Spinal cord (tissue), 10 donors: ENCODE measurements around the gene CA5B. TPM values are rescaled to one million over a fixed set of nuclear protein-coding genes. Genes with fewer than 3 reads are reported as not detected.
"Not testable (repeated sequence)": the region's sequence is repeated elsewhere in the genome, so short reads cannot be mapped to it uniquely, and the experiment has no call there.

ENCODE experiments used
- DNase-seq, 6 donors: peaks; one replicate each; pipeline versions ENCODE4 v3.0.0 to v3.0.0-alpha.2; 2013 to 2015; ENCODE audit warnings: low spot score in 6 of 6, low read depth in 4 of 6
- H3K27ac ChIP-seq: one replicate; pipeline ENCODE4 v1.5.1; 2013; ENCODE audit warnings: low read depth, low read length, control low read depth
- H3K27me3 ChIP-seq: one replicate; pipeline ENCODE4 v1.6.1; 2013; ENCODE audit warnings: low read length; ENCODE audit not compliant: control insufficient read depth, insufficient read depth
- H3K36me3 ChIP-seq: one replicate; pipeline ENCODE4 v1.6.1; 2013; ENCODE audit warnings: low read length; ENCODE audit not compliant: control insufficient read depth, insufficient read depth
- H3K4me1 ChIP-seq: one replicate; pipeline ENCODE4 v1.6.1; 2013; ENCODE audit warnings: low read length; ENCODE audit not compliant: control insufficient read depth, insufficient read depth
- H3K4me3 ChIP-seq: one replicate; pipeline ENCODE4 v1.5.1; 2013; ENCODE audit warnings: low read depth, low read length, control low read depth
- H3K9me3 ChIP-seq: one replicate; pipeline ENCODE4 v1.6.1; 2013; ENCODE audit warnings: low read length; ENCODE audit not compliant: control insufficient read depth, insufficient read depth
- WGBS: methylation state at CpG from one replicate; pipeline ENCODE4 v1.1.5; 2013; ENCODE audit warnings: missing lambda C conversion rate; ENCODE audit not compliant: insufficient coverage; 5-methylcytosine and 5-hydroxymethylcytosine counted together
- long read RNA-seq, 4 donors: transcript quantifications; one replicate each; lab custom pipeline, GENCODE V29; 2026
- polyA plus RNA-seq, 2 donors: library from polyadenylated mRNA; unstranded; fragments of 120-200 nt; gene quantifications; one replicate each; pipeline ENCODE4 v1.2.1, GENCODE V29; 2013; ENCODE audit not compliant: insufficient read length in 2 of 2
- total RNA-seq, 2 donors: library from RNA; depleted of rRNA in 1 of 2; stranded (reverse); fragments of 120-200 nt in 1 of 2; fragments of >200 nt in 1 of 2; gene quantifications; one replicate each; pipeline versions ENCODE4 v1.2.3 to v1.2.4, GENCODE V29; 2013 to 2014
- donor health status: healthy.

Gene CA5B, protein sequence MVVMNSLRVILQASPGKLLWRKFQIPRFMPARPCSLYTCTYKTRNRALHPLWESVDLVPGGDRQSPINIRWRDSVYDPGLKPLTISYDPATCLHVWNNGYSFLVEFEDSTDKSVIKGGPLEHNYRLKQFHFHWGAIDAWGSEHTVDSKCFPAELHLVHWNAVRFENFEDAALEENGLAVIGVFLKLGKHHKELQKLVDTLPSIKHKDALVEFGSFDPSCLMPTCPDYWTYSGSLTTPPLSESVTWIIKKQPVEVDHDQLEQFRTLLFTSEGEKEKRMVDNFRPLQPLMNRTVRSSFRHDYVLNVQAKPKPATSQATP
- total RNA-seq (10 to 100 TPM; 11.4 to 15.8 TPM), polyA plus RNA-seq (10 to 100 TPM; 12.5 to 13.6 TPM)
- long read RNA-seq, donor 1, result 0 reads
- long read RNA-seq, donor 2, full-length matches to known transcripts, result 2 of 2 reads
- long read RNA-seq, donor 2, partial matches to known transcripts, result 0 of 2 reads
- long read RNA-seq, donor 2, other reads (novel, unspliced or antisense), result 0 of 2 reads
- long read RNA-seq, donor 3, result 0 reads
- long read RNA-seq, donor 4, full-length matches to known transcripts, result 3 of 3 reads
- long read RNA-seq, donor 4, partial matches to known transcripts, result 0 of 3 reads
- long read RNA-seq, donor 4, other reads (novel, unspliced or antisense), result 0 of 3 reads

DNA sequence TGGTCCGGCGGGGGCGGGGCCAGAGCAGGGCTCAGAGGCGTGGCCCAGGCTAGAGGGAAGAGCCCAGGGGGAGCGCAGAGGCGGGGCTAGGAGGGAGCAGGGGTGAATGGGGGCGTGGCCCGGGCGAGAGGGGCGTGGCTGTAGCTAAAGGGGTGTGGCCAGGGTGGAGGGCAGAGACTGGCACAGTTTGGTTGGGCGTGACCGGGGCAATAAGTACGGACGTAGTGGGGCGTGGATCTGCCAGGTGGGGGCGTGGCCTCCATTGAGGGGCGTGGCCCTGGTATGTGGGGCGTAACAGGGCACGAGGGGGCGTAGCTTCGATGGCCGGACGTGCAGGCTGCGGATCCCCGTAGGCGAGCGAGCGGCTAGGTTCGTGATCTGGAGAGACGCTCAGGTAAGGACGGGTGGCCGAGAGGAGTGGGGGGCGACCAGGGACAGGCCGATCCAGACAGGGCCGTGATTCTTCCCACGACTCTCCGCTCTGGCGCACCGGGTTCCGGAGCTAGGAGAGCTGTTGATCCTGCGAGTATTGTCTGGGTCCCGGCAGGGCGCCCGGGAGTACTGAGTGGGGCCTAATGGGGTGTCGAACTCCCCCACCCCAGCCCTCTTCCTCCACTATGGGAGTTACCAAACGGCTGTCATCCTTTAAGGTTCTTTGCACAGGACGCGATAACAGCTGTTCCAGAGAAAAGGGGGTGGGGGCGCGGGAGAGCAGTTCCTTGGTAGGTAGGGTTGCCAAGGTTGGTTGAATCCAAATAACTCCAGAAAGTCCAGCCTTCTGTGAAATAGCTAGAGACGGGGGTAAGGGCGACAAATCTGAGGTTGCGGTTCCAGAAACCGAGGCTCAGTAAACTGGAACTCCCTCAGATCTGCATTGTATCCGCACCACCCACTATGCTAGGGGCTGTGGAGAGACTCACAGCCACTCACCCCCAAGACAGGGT, at the start of gene CA5B:
TSS of gene CA5B (plus strand) at position 312 of the 944 bp plus-strand sequence. CDS start 11,754 bp downstream, outside the sequence.
- H3K36me3 ChIP-seq, result no peaks in the 10 kb centered on the region
- no peak within 1 kb of the TSS for H3K27ac ChIP-seq
- WGBS, result 4% methylated on average over 43 of the region's 55 CpGs
- H3K4me1 ChIP-seq, result peaks cover 9% of the 10 kb centered on the region
- peak within 1 kb of the TSS; percentile 52 for H3K4me3 ChIP-seq
- peak in 5 of 6 donors; percentile 27 to 84 (median 39) for DNase-seq
- H3K9me3 ChIP-seq, result peaks cover 1% of the 10 kb centered on the region
- peaks cover 48% of the 10 kb centered on the region for H3K27me3 ChIP-seq

DNA sequence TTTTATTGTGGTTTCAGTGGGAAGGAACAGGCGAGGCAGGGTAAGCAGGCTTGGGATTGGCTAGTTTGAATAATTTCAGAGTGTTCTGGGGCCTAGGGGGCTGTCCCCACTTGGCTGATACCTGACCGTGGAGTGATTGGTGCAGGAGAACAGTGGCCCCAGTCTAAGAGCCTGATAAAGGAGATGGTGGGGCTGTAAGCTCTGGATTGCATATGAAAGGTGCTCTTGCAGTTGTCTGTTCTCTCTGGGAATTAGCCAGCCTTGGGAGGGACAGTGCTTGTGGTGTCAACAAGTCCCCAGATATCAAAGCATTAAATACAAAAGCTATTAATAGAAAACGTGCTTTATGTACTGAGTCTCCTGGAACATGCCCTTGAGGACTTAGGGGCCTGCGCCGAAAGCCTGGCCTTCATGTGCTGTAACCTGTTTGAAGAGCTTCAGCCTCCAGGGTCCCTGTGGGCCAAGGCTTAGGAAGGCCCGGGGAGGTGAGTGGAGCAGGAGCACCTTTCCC, 43.1 kb upstream of the CA5B start:
- 99% methylated on average over 6 of the region's 6 CpGs for WGBS
- H3K36me3 ChIP-seq, result peaks cover 20% of the 10 kb centered on the region

DNA sequence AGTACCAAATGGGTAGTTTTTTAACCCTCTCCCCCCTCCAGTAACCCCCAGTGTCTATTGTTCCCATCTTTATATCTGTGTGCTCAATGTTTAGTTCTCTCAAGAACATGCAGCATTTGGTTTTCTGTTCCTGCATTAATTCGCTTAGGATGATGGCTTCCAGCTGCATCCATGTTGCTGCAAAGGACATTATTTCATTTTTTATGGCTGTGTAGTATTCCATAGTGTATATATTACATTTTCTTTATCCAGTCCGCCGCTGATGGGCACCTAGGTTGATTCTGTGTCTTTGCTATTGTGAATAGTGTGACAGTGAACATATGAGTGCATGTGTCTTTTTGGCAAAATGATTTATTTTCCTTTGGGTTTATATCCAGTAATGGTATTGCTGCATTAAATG, 41.6 kb upstream of the CA5B start:
- H3K27ac ChIP-seq, result no peak overlapping the region
- peaks cover 2% of the 10 kb centered on the region for H3K27me3 ChIP-seq
- no peak overlapping the region for H3K4me3 ChIP-seq
- peaks cover 15% of the 10 kb centered on the region for H3K36me3 ChIP-seq
- WGBS, result no CpG with 5 or more reads among the region's 3 CpGs
- H3K4me1 ChIP-seq, result no peaks in the 10 kb centered on the region
- no peaks in the 10 kb centered on the region for H3K9me3 ChIP-seq
- no peak for DNase-seq

More for the DNA sequence above, 43.1 kb upstream of the CA5B start:
- no peaks in the 10 kb centered on the region for H3K9me3 ChIP-seq
- no peak overlapping the region for H3K27ac ChIP-seq
- no peak for DNase-seq
- no peak overlapping the region for H3K4me3 ChIP-seq
- H3K27me3 ChIP-seq, result peaks cover 6% of the 10 kb centered on the region
- no peaks in the 10 kb centered on the region for H3K4me1 ChIP-seq

DNA sequence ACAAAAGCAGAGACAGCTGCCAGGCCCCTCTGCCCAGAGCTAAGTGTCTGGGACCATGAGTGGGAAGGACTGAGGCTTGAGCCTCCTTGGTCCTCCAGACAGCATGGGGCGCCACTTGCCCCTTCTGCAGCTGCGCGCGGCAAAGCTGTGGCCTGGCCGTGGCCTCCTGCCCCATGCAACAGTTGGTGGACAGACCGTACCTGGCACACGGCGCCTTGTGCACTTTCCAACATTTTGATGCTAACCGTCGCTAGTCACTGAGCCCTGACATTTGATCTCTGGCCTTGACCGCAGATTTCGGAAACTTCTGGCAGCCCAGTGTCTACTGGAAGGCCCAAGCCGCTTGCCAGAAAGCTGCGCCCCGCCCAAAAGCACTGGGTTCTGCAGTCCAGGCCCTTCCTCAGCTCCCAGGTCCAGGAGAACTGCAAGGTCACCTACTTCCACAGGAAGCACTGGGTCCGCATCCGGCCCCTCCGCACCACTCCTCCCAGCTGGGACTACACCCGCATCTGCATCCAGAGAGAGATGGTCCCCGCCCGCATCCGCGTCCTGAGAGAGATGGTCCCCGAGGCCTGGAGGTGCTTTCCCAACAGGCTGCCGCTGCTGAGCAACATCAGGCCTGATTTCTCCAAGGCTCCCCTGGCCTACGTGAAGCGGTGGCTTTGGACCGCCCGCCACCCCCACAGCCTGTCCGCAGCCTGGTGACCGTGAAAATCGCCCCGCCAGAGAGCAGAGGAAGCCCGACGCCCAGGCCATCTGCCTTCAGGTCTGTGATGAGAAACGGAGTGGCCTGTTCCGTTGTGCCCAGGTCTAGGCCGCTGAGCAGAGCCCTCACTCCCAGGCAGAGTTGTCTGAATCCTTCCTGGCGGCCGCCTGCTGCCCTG, 35.3 kb upstream of the CA5B start:
- no peak for DNase-seq
- Histone ChIP-seq H3K27ac (no peak overlapping the region), H3K4me1 (no peaks in the 10 kb centered on the region), H3K9me3 (no peaks in the 10 kb centered on the region), H3K27me3 (peaks cover 2% of the 10 kb centered on the region), H3K4me3 (no peak overlapping the region), H3K36me3 (peaks cover 10% of the 10 kb centered on the region)
- WGBS, result 98% methylated on average over 38 of the region's 40 CpGs

DNA sequence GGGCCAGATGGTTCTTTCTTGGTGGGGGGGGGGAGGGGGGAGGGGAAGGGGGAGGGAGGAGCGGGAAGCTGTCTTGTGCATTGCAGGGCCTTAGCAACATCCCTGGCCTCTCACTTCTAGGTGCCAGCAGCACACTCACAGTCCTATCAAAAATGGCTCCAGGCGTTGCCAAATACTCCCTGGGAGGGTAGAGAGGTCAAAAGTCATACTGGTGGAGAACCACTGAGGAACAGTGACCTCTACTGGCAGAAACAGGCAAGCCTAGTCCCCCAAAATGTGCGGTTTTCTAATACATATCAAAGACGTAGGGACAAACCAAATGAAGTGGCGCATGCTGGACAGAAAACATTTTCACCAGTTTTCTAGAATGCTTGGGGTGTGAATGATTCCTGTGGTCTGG, 34.3 kb upstream of the CA5B start:
- not testable (repeated sequence) for H3K4me1 ChIP-seq, H3K9me3 ChIP-seq, H3K27ac ChIP-seq, H3K27me3 ChIP-seq, H3K4me3 ChIP-seq, DNase-seq
- WGBS, result no CpG with 5 or more reads among the region's 5 CpGs
- peaks cover 10% of the 10 kb centered on the region for H3K36me3 ChIP-seq

DNA sequence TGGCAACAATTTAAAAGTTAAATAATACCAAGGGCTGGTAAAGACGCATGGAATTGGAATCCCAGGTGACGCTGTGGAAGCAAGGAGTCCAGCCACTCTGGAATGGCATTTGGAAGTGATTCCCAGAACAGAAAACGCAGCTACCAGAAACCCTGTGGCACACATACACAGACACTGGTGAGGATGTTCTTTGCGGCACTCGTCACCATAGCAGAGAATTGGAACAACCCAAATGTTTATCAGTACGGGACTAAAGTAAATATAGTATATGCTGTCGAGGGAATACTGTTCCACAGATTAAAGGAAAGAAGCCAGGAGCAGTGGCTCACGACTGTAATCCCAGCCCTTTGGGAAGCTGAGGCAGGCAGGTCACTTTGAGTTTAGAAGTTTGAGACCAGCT, 33.8 kb upstream of the CA5B start:
- 93% methylated on average over 3 of the region's 8 CpGs for WGBS
- not testable (repeated sequence) for H3K9me3 ChIP-seq, H3K4me3 ChIP-seq, DNase-seq, H3K27me3 ChIP-seq, H3K4me1 ChIP-seq, H3K27ac ChIP-seq
- peaks cover 10% of the 10 kb centered on the region for H3K36me3 ChIP-seq

DNA sequence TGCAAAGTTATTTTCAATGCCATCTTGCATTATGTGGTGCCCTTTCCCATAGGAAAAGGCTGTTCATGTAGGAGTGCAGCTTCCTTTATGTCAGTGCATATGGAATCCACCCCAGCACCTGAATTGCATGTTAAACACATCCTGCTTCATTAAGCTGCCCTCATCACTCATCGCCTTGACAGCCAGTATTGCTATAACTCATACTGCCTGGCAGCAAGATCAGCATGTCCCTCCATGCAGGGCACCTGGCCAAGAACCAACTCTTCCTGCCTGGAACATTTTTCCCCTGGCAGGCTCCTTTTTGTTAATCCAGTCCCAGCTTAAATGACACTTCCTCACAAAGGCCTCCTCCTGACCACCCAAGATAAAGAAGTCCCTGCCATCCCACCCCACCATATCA, 23.5 kb upstream of the CA5B start:
- Histone ChIP-seq H3K27me3 (peaks cover 15% of the 10 kb centered on the region), H3K4me1 (no peaks in the 10 kb centered on the region), H3K36me3 (no peaks in the 10 kb centered on the region), H3K9me3 (no peaks in the 10 kb centered on the region), H3K4me3 (no peak overlapping the region), H3K27ac (no peak overlapping the region)
- WGBS, result 94% methylated on average over 1 of the region's 1 CpG
- peak in 2 of 6 donors; percentile 20 to 38 for DNase-seq

DNA sequence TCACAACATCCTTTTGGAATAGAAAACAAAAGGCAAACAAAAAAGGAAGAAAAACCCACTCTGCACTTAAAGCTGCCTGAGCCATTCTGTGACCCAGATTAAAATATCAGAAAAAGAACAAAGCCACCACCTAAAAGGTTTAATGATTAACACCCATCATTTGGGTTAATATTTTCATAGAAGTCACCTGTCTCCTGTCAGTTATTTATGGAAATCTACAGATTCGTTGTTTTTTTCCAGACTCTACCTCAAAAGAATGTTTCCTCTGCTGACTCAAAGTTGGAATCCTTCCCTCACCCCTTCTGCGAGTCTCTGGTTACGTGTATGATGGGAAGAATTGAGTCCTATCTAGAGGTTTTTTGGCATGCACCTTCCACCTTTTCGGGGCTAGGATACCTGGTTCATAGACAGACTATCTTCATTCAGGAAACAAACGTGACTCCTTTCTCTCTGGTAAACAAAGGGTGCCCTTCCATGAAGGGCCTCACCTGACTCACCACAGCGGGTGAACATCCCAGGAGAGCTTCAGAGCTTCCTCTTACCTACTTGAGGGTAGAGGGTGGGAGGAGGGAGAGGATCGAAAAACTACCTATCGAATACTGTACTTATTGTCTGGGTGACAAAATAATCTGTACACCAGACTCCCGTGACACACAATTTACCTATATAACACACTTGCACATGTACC, 19.6 kb upstream of the CA5B start:
- 20% methylated on average over 1 of the region's 9 CpGs for WGBS
- no peaks in the 10 kb centered on the region for H3K9me3 ChIP-seq
- H3K4me1 ChIP-seq, result no peaks in the 10 kb centered on the region
- no peak overlapping the region for H3K4me3 ChIP-seq
- H3K36me3 ChIP-seq, result no peaks in the 10 kb centered on the region
- peaks cover 13% of the 10 kb centered on the region for H3K27me3 ChIP-seq
- H3K27ac ChIP-seq, result no peak overlapping the region
- no peak for DNase-seq
